GM06990 (cell line): ENCODE measurements around the gene LCN1.

ENCODE experiments used
- DNase-seq: peaks from one replicate; pipeline ENCODE4 v3.0.0-alpha.2; 2011; ENCODE audit not compliant: insufficient read length; ENCODE audit errors: extremely low read depth
- H3K27me3 ChIP-seq: replicated peaks from 2 replicates; pipeline ENCODE4 v1.6.0; 2011; ENCODE audit warnings: low read length; ENCODE audit not compliant: control insufficient read depth, insufficient read depth
- H3K36me3 ChIP-seq: 2 replicates; pipeline ENCODE4 v1.5.1; 2011; ENCODE audit warnings: low read length; ENCODE audit not compliant: control insufficient read depth, insufficient read depth
- H3K4me3 ChIP-seq: replicated peaks from 2 replicates; pipeline ENCODE4 v1.5.1; 2011; ENCODE audit warnings: low read depth, mild to moderate bottlenecking, control low read depth, low read length
- TF ChIP-seq, protein P1 (sequence below): IDR thresholded peaks from 2 replicates; pipeline ENCODE4 v1.5.1; 2011; ENCODE audit warnings: low read length, control low read depth, mild to moderate bottlenecking, inconsistent platforms; ENCODE audit not compliant: insufficient read depth, poor library complexity, severe bottlenecking

Gene LCN1

DNA sequence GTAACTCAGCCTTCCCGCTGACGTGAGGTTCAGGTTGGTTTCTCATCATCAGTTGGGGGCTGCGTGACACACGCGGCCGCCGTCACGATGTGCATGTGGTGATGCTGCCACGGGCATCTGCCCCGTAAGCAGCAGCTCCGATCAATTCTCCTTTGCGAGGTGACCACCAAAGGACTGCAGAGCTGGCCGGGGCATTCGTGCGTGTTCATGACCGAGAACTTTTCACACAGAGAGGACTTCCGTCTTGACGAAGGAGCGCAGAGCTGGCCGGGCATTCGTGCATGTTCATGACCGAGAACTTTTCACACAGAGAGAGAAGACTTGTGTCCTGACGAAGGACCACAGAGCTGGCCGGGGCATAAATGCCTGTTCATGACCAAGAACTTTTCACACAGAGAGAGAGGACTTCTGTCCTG, 3.8 kb upstream of the LCN1 start:
- no peak for DNase-seq
- Histone ChIP-seq H3K4me3 (no peak overlapping the region), H3K27me3 (peaks cover 2% of the 10 kb centered on the region), H3K36me3 (no peaks in the 10 kb centered on the region)
- TF ChIP-seq, protein P1, sequence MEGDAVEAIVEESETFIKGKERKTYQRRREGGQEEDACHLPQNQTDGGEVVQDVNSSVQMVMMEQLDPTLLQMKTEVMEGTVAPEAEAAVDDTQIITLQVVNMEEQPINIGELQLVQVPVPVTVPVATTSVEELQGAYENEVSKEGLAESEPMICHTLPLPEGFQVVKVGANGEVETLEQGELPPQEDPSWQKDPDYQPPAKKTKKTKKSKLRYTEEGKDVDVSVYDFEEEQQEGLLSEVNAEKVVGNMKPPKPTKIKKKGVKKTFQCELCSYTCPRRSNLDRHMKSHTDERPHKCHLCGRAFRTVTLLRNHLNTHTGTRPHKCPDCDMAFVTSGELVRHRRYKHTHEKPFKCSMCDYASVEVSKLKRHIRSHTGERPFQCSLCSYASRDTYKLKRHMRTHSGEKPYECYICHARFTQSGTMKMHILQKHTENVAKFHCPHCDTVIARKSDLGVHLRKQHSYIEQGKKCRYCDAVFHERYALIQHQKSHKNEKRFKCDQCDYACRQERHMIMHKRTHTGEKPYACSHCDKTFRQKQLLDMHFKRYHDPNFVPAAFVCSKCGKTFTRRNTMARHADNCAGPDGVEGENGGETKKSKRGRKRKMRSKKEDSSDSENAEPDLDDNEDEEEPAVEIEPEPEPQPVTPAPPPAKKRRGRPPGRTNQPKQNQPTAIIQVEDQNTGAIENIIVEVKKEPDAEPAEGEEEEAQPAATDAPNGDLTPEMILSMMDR = no peak

DNA sequence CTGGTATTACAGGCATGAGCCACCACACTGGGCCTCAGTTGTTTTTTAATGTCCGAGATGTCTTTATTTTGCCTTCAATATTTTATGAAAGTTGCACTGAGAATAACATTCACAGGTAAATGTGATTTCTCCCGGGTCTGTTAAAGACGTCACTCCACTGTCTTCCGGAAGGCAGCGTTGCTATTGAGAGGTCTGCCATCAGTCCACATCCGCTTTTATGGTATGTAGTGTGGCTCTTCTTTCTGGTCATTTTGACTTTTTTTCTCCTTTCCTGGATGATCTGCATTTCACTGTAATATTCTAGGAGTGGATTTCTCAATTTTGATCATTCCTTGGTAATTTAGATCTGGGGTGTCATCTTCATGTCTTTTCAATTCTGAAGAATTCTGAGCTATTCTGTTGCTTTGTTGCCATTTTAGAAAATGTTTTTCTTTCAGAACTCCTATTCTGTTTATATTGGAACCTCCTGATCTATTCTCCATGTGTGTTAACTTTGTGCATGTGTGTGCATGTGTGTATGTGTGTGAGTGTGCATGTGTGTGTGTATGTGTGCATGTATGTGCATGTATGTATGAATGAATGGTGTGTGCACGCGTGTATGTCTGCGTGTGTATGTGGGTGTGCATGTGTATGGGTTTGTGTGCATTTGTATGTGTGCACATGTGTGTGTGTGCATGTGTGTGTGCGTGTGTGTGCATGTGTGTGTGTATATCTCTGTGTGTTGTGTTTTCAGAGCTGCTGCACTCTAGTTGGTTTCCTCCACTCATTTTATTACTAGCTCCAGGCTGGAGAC, 1.9 kb upstream of the LCN1 start:
- Histone ChIP-seq H3K4me3 (no peak overlapping the region), H3K27me3 (peaks cover 2% of the 10 kb centered on the region), H3K36me3 (no peaks in the 10 kb centered on the region)
- DNase-seq = no peak
- TF ChIP-seq, protein P1 = no peak

DNA sequence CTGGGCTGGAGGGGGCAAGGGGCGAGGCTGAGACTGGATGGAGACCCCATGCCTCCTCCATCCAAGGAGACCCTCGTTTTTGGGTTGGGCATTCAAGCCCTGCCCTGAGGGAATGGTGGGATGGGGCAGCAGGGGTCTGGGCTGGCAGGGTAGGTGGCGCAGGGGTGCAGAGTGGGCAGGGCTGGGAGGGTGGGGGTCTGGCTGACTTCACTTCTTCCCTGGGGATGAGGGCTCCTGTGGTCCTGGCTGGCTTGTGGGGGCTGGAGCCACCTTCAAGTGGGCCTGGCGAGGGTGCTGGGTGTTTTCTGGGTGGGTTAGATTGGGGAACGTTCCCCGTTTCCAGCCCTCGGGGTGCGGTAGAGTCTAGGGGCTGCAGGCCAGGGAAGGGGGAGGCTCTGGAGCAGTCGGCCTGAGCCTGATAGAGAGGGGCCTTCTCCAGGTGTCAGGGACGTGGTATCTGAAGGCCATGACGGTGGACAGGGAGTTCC, 412 bp downstream of the LCN1 start:
- TF ChIP-seq, protein P1 = no peak
- Histone ChIP-seq H3K36me3 (no peaks in the 10 kb centered on the region), H3K27me3 (no peaks in the 10 kb centered on the region; the same call in 1 of the 2 replicates), H3K4me3 (no peak overlapping the region)
- DNase-seq = no peak

DNA sequence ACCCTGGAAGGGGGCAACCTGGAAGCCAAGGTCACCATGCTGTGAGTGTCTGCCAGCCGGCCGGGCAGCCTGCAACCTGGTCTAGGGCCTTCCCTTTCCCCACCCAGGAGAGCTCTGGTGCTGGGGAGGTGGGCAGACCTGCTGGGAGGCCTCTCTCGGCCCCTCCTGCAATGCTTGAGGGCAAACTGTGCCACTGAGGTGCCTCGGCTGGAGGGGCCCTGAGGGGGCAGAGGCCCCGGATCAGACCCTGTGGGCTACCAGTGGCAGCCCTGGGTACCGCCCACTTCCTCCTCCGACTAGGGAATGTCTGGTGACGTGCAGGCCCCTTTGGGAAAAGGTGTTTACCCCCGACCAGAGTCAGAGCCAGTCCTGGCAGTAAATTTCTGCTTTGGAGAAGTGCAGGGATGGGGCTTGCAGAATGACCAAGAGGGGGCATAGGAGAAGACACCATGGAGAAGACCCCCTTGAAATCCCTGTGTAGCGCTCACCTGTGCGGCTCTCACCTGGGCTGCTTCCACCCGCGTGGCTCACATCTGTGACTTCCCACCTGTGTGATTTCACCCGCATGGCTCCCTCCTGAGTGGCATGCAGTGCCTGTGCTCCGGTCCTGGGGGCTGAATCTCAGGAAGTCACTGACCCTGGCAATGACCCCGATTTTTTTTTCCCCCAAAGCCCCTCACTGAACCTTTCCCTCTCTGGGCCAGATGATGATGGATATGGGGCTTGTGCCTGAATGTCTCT, 1.1 kb downstream of the LCN1 start:
- TF ChIP-seq, protein P1 = no peak
- DNase-seq = no peak
- Histone ChIP-seq H3K36me3 (no peaks in the 10 kb centered on the region), H3K27me3 (no peaks in the 10 kb centered on the region; the same call in 1 of the 2 replicates), H3K4me3 (no peak overlapping the region)

DNA sequence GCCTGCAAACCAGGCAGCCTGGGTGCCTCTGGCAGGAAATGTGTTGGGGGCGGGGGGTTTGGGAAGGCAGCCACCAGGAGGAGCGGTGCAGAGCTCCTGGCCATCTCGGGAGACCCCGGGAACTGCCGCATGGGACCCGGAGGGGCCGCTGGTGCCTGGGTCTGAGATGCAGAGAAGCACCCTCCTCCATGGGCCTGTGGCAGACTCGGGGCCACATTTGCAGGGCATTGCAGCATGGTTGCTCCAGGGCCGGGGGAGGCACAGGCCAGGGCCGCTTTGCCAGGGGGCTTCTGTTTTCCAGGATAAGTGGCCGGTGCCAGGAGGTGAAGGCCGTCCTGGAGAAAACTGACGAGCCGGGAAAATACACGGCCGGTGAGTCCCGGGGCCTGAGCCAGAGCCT, 1.7 kb downstream of the LCN1 start:
- H3K27me3 ChIP-seq = no peaks in the 10 kb centered on the region; the same call in 1 of the 2 replicates
- TF ChIP-seq, protein P1 = no peak
- H3K36me3 ChIP-seq = no peaks in the 10 kb centered on the region
- DNase-seq = no peak
- no peak overlapping the region for H3K4me3 ChIP-seq
